Left colon (tissue), 2 donors: Measurements from ENCODE around the gene CCDC121. TPM values are rescaled to one million over a fixed set of nuclear protein-coding genes. Genes with fewer than 3 reads are reported as not detected.
"Not testable (repeated sequence)": the region's sequence is repeated elsewhere in the genome, so short reads cannot be mapped to it uniquely, and the experiment has no call there.

ENCODE experiments used
- ATAC-seq: fragments of 200-7000 bp; cut with Tn5 transposase; one replicate; pipeline ENCODE4 v1.9.1; 2020; ENCODE audit warnings: mild to moderate bottlenecking, moderate library complexity
- DNase-seq, 2 donors: peaks; one replicate each; pipeline ENCODE4 v3.0.0-alpha.2; 2020
- intact Hi-C, 2 donors: fragments of 100-400 bp; cut with DNase I in 1 of 2; cut with micrococcal nuclease in 1 of 2; formaldehyde crosslinking; loops; one replicate each; pipeline versions ENCODE4 v1.11.2 to v1.14.0; 2022; cut with DNase I, micrococcal nuclease
- total RNA-seq, 2 donors: library from RNA; stranded (reverse); fragmentation: NEBNext Ultra II Directional; extraction: Animal tissue kit (Norgen Biotek cat#: 25700); gene quantifications; one replicate each; pipeline ENCODE4 v1.2.1, GENCODE V29; 2021
- donor health status: DM: no; HTN: no; CAD: no.
- donor health status: DM: yes; HTN: yes; CAD: no.

CCDC121 gene
- total RNA-seq, 2 donors from 2014 or later, result 2.5 to 2.9 TPM

DNA sequence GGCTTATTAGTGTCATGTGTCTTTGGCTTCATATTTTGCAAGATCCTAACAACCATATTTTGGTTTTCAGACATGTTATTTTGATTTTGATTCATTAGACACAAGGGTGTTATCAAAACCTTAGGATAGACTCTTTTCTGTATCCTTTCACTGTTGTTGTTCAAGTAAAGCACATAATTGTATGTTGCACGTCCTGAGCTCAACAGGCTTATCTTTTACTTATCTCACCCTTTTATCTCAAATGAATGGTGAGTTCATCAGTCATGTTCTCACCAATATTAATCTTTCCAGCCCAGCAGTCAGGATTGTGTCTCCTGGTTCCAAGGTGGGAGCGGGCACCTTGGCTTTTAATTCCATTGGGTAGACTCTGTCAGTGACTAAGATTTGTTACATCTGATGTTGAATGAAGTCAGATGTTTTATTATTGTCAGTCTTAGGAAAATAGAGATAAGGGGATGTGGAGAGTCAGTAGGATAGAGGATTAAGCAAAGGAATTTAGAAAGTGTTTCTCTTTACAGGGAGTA is 12.0 kb upstream of the CCDC121 start:
- DNase-seq (no peak), ATAC-seq (no peak)
- intact Hi-C loops, result no loop called here

DNA sequence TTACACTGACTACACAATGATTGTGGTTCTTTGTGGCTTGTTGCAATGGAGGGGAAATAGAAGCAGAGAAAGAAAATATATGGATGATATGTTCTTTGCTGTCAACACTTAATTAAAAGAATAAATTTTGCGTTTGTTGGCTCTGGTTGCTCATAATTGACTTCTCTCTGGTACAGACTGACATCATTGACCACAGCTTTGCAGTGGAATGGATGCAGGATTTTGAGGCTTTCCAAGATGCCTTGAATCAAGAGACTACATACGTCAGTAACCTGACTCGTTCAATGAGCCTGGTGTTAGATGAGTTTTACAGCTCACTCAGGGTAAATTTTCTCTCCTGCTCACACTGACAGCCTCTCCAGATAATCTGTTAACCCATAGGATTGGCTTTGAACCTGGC is 9.9 kb upstream of the CCDC121 start:
- DNase-seq (no peak), ATAC-seq (no peak)
- intact Hi-C loops, result no loop called here

DNA sequence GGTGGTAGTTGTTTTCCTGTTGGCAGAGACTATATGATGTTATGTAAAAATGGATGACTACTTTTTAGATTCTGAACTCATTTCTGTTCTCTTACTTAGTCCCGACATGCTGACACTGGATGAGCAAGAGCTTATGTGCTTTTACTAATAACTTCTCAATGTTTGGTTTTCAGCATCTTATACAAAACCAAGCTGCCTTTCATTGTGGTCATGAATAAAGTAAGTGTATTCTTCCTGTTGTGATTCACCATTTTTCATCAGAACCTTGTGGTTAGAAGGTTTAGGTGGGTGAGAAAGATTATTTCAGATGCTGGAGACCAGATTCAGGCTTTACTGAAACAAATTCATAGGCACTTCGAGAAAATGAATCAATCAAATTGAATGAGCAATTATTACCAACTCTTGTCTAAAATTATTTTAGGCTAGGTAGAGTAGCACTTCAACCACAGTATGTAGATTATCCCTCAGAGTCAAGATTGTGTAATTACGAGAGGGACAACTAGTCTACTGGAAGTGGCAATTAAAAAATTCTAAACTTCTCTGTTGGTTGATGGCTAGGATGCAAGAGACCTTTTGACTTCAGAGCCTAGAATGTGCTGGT is 9.3 kb upstream of the CCDC121 start:
- ATAC-seq, result no peak
- intact Hi-C loops, result no loop called here
- DNase-seq, result no peak

DNA sequence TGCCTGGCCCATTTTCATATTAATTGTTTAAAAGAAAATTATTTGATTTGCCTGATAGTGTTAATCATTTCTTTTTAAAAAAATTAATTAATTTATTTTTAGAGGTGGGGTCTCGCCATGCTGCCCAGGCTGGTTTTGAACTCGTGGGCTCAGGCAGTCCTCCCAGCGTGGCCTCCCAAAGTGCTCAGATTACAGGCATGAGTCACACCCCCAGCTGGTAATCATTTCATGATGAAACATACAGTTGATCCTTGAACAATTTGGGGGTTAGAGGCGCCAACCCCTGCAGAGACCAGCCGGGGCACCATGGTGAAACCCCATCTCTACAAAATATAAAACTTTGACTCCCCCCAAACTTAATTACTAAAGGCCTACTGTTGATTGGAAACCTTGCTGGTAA is 8.0 kb upstream of the CCDC121 start:
- DNase-seq, result no peak
- intact Hi-C loops, result no loop called here
- no peak for ATAC-seq

DNA sequence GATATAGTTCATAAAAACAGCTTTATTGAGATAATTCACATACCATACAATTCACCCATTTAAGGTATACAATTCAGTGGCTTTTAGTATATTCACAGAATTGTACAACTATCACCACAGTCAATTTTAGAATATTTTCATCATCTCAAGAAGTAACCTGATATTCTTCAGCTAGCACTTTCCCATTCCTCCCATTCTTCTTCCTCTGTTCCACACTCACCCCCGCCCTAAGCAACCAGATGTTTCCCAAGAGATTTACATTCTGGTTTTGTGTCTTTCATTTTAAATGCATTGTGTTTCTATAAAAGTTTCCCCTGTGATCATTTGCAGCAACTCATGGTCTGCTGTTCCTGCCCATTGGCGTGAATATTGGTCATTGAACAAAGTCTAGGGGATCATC is 5.5 kb upstream of the CCDC121 start:
- ATAC-seq, result no peak
- intact Hi-C loops, result no loop called here
- no peak for DNase-seq

DNA sequence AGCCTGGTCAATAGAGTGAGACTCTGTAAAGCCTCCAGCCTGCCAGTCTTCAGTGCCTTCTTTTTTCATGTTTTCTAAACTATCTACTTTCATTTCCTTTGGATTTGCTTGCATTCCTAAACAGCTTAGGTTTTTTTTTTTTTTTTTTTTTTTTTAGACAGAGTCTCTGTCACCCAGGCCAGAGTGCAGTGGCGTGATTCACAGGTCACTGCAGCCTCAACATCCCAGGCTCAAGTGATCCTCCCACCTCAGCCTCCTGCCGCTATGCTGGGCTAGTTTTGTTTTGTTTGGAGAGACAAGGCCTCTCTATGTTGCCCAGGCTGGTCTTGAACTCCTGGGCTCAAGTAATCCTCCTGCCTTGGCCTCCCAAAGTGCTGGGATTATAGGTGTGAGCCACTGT is 1.4 kb upstream of the CCDC121 start:
- DNase-seq, intact Hi-C loops, ATAC-seq: not testable (repeated sequence)

DNA sequence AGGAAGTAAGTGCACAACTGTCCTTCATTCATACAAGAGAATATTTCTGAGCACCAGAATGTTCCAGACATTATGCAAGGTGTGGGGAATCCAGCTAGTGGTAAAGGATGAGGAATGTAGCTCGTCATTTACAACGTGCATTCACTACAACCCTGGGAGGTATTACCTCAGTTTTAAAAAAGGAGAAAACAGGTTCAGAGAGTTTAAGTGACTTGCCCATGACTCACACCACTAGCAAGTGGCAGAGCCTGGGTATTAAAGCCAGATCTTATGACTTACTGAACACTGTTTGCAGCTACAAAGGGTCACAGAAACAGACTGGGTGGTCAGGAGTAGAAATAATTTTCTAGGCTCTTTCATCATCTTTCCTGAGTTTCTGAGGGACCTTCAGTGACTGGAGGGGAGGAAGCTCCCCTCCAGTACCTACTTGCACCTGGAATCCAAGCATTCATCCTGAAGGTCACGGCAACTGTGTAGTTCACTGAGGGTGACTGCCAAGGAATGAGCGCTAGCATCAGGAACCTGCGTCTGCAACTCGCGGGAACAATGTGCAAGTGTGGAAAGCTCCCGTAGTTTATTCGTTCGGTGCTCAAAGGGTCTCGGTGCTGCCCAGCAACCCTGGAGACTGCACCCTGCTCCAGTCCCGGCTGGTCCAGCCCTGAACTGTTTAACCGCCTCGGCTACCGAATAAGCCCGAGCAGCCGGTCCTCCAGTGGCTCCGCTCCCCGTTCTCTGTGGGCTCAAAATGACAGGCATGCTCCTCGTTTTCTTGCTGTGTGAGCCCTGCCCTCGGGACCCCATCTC is 647 bp downstream of the CCDC121 start:
- DNase-seq (no peak), ATAC-seq (peak; percentile 58)
- intact Hi-C loops, result no loop called here

DNA sequence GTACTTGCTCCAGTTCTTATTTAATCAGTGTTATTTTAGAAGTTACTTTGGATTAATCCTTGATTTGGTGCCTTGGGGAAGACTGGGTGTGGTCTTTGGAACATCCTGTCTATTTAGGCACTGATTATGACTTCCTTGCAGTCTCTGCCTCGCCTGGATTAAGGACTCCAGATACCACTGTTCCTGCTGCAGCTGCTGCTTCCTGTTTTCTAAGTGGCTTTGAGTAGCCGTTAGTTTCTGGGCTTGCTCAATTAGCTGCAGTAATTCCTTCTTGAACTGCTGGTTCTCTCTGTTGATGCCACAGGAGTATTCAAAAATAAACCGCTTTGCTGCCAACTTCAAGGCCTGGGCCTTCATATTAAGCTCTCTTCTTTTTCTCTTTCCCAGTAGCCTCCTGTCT is 1.9 kb downstream of the CCDC121 start:
- DNase-seq, ATAC-seq, intact Hi-C loops: not testable (repeated sequence)

DNA sequence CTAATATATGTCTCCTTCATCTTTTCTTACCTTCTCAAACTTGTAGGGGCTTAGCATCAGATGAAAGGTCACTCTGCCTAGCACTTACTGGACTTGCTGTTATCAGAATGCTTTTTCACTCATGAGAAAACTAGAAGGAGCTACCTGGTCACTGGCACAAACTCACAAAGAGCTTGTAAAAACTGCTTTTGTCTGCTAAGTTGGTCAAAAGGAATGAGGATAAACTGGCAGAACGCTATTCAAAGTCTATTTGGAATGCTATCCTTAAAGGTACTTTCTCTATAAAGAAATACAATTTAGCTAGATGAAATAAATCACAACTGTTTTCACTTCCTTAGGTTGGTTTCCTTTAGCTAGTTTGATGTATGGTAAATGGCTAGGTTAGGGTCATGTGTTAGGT is 2.5 kb downstream of the CCDC121 start:
- intact Hi-C loops, ATAC-seq, DNase-seq: not testable (repeated sequence)

DNA sequence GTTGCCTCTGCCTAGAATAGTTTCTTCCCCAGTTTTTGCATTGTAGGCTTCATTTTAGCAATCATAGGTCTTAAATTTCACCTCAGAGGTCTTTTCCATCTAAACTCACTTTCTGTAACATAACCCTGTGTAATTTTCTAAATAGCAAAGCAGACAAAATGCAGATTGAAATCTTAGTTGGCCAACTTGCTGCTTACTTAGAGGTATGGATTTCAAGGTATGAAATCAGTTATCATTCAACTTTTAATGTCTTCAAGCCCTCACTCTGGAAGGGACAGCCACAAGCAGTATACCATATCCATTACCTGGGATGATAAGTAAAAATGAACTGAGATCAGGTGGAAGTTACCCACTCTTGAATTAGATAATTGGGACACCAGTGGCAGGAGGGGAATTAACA is 3.9 kb downstream of the CCDC121 start:
- intact Hi-C loops, result no loop called here
- no peak for DNase-seq
- no peak for ATAC-seq

DNA sequence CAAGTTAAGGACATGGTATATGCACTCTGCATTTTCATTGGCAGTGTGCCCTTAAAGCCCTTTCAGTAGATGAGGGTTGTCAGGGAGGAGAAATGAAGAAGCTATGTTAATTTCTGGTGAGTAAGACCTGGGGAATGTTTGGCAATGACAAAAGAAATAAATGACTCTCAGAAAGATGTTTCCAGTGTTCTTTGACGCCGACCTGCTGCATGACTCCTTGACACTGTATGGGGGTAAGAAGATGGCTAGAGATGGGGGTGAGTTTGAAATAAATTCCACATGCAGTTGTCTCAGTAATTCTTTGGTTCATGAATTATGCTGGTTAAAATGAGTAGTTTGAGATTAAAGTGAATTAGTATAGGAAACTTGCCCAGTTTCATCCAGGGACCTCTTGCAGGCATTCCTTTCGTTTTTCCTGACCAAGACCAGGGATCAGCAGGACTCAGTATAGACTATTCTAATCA is 5.9 kb downstream of the CCDC121 start:
- intact Hi-C loops, result no loop called here
- DNase-seq, result no peak
- no peak for ATAC-seq

DNA sequence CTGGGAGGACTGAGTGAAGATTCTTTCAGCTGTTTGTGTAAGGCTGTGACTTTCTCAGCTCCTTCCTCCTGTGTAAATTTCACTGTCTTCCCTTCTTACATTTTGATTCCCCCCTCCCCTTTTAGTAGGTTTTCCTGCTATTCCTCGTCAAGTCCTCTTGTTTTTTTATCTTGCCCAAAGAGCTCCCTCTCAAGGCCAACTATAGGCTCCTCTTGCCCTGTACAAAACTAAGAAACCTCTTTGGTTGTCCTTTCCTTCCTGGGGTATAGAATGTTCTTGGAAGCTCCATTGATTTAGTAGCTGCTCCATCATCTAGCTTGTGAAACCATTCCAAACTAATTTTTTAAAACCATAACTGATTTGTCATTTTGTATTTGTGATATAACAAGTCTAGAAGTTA is 7.3 kb downstream of the CCDC121 start:
- no peak for ATAC-seq
- intact Hi-C loops, result no loop called here

DNA sequence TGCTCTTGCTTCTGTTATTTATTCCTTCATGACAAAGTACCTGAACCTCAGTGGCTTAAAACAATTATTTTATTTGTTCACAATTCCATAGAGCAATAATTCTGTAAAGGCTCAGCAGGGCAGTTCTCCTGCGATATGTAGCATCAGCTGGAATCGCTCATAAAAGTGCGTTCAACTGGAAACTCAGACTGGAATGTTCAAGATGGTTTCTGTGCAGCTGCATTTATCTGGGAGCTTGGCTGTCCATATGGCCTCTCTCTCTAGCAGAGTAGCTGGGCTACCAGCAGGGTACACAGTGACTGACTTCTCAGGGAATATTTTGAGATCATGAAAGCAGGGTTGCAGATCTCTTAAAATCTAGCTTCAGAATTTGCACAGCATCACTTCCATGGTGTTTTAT is 13.5 kb downstream of the CCDC121 start:
- no peak for ATAC-seq
- intact Hi-C loops, result no loop called here
- no peak for DNase-seq

More for the DNA sequence above, 7.3 kb downstream of the CCDC121 start:
- no peak for DNase-seq

DNA sequence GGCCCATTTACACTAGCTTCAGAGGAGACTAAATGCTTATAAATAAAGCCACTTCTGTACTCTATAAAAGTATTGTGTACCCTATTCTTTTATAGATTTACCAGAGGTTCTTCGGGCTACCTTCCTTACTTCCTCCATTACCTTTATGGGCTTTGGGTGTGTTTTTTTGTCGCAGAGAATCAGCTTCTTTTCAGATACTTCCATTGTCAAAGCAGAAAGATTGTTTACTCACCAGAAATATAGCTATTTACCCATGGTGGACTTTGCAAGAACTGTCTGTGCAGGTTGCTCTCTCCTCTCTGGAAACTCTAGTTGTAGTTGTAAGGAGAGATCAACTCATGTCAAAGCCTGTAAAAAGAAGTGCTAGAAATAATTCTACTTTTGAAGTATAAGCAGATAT is 14.8 kb downstream of the CCDC121 start:
- intact Hi-C loops, result no loop called here
- DNase-seq (no peak), ATAC-seq (peak; percentile 95)

DNA sequence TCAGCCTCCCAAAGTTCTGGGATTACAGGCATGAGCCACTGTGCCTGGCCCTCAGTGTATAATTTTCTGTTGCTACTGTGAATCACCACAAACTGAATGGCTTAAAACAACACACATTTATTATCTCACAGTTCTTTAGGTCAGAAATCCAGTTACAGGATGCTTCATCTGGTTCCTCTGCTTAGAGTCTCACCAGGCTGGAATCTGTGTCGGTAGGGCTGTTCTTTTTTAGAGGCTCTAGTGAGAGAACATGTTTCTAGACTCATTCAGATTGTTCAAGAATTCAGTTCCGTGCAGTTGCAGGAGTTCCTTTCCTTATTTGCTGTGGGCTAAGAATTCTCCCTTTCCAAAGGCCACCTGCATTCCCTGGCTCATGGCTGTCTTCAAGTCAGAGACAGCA is 22.2 kb downstream of the CCDC121 start:
- intact Hi-C loops, result no loop called here
- no peak for ATAC-seq
- DNase-seq, result no peak

DNA sequence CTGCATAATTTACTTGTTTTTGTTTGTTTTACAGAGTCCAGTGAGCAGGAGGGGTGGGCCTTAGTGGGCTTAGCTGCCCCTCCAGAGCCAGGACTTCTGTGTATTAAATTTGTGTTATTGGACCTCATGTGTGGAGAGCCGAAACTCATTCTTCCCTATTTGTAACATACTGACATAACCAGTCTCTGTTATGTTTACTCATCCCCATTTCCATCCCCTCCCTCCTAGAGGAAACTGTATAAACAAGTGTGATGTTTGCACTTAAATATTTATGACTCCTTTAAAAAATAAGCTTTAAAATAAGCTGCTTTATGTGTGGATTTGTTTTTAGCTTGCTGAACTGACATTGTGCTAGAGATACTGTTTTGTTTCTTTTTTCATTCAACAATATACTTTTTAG is 32.2 kb downstream of the CCDC121 start:
- no peak for ATAC-seq
- intact Hi-C loops, result no loop called here
- DNase-seq, result no peak

DNA sequence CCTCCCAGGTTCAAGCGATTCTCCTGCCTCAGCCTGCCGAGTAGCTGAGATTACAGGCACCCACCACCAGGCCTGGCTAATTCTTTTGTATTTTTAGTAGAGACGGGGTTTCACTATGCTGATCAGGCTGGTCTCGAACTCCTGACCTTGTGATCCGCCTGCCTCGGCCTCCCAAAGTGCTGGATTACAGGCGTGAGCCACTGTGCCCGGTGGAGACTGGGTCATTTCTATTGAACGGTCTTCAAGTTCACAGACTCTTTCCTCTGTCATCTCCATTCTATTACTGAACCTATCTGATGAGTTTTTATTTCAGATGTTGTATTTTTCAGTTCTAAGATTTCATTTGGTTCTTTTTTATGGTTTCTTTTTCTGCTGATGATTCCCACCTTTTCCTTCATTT is 33.4 kb downstream of the CCDC121 start:
- DNase-seq, ATAC-seq, intact Hi-C loops: not testable (repeated sequence)

DNA sequence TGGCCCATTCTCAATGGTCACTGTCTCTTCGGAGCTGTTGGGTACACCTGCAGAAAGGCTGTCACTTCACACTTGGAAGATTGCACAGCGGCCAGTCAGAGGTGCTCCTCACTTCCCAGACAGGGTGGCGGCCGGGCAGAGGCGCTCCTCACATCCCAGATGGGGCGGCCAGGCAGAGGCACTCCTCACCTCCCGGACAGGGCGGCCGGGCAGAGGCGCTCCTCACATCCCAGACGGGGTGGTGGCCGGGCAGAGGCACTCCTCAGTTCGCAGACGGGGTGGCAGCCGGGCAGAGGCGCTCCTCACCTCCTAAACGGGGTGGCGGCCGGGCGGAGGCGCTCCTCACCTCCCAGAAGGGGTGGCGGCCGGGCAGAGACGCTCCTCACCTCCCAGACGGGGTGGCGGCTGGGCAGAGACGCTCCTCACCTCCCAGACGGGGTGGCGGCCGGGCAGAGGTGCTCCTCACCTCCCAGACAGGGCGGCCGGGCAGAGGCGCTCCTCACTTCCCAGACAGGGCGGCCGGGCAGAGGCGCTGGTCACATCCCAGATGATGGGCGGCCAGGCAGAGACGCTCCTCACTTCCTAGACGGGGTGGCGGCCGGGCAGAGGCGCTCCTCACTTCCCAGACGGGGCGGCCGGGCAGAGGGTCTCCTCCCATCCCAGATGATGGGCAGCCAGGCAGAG is 34.6 kb downstream of the CCDC121 start:
- ATAC-seq, intact Hi-C loops, DNase-seq: not testable (repeated sequence)

DNA sequence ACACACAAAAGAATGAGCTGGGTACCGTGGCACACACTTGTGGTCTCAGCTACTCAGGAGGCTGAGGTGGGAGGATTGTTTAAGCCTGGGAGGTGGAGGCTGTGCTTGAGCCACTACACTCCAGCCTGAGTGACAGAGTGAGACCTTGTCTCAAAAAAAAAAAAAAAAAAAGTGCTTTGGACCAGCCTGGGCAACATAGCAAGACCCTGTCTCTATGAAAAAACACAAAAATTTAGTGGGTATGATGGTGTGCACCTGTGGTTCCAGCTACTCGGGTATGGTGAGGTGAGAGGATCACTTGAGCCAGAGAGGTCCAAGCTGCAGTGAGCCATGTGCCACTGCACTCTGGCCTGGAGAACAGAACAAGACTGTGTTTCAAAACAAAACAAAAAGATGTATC is 35.6 kb downstream of the CCDC121 start:
- no peak for DNase-seq
- intact Hi-C loops, result no loop called here
- no peak for ATAC-seq

DNA sequence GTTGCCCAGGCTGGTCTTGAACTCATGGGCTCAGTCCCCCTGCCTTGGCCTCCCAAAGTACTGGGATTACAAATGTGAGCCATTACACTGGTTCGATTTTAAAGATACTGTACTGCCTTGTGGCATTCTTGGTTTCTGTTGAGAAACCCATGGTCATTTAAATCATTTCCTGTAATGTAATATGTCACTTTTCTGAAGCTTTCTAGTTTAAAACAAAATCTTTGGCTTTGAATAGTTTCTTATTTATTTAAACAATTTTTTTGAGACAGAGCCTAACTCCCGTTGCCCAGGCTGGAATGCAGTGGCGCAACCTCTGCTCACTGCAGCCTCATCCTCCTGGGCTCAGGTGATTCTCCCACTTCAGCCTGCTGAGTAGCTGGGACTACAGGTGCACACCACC is 37.1 kb downstream of the CCDC121 start:
- intact Hi-C loops, result no loop called here

More for the DNA sequence above, 37.1 kb downstream of the CCDC121 start:
- no peak for DNase-seq
- no peak for ATAC-seq
